PC-3 (cell line): ENCODE measurements around the gene EIF4E2. TPM values are rescaled to one million over a fixed set of nuclear protein-coding genes. Genes with fewer than 3 reads are reported as not detected.

Experiments
- ATAC-seq: fragments of 200-7000 bp; cut with Tn5 transposase; 2 replicates; pipeline ENCODE4 v1.9.1; 2020; ENCODE audit warnings: mild to moderate bottlenecking, moderate library complexity
- BruUV-seq: library from RNA; stranded (reverse); fragments of 400-500 nt; replicated peaks from 2 replicates; lab custom pipeline; 2021; lab: Mats Ljungman, UMichigan
- CTCF ChIA-PET: fragments of 300-600 bp; sonication (Branson Sonifier 250); formaldehyde crosslinking; loops from one replicate; lab custom pipeline; 2022; ENCODE audit warnings: antibody characterized with exemption; lab: Charles Lee
- POLR2A ChIA-PET: fragments of 300-600 bp; sonication (Branson Sonifier 250); formaldehyde crosslinking; loops from one replicate; lab custom pipeline; 2022; ENCODE audit warnings: antibody characterized with exemption; ENCODE audit not compliant: unreplicated experiment; lab: Charles Lee
- DNase-seq: peaks from one replicate; pipeline ENCODE4 v3.0.0-alpha.2; 2015
- H2AFZ ChIP-seq: fragments of 300-600 bp; sonication (generic); 2 replicates; pipeline ENCODE4 v1.6.0; 2016; ENCODE audit warnings: antibody characterized with exemption, low read length
- H3F3A ChIP-seq: fragments of 300-600 bp; sonication (generic); one replicate; pipeline ENCODE4 v1.6.0; 2017; ENCODE audit warnings: antibody characterized with exemption, low read length, control low read depth, mild to moderate bottlenecking; ENCODE audit not compliant: unreplicated experiment
- H3K27ac ChIP-seq: fragments of 300-600 bp; sonication (generic); 2 replicates; pipeline ENCODE4 v1.5.1; 2016; ENCODE audit warnings: mild to moderate bottlenecking, low read length
- H3K27me3 ChIP-seq: fragments of 300-600 bp; sonication (generic); 2 replicates; pipeline ENCODE4 v1.6.1; 2016; ENCODE audit warnings: low read length, mixed read lengths
- H3K36me3 ChIP-seq: fragments of 300-600 bp; sonication (generic); 2 replicates; pipeline ENCODE4 v1.6.1; 2016; ENCODE audit warnings: low read depth, mixed run types, low read length, mixed read lengths
- H3K4me1 ChIP-seq: fragments of 300-600 bp; sonication (generic); 2 replicates; pipeline ENCODE4 v1.5.1; 2016; ENCODE audit warnings: low read length; ENCODE audit not compliant: insufficient read depth
- H3K4me2 ChIP-seq: fragments of 300-600 bp; sonication (generic); 2 replicates; pipeline ENCODE4 v1.6.0; 2016; ENCODE audit warnings: low read length
- H3K4me3 ChIP-seq: fragments of 300-600 bp; sonication (generic); 2 replicates; pipeline ENCODE4 v1.5.1; 2016; ENCODE audit warnings: mild to moderate bottlenecking, low read length, mixed read lengths
- H3K79me2 ChIP-seq: fragments of 300-600 bp; sonication (generic); 2 replicates; pipeline ENCODE4 v1.6.1; 2017; ENCODE audit warnings: low read length, mixed read lengths
- H3K9ac ChIP-seq: fragments of 300-600 bp; sonication (generic); 2 replicates; pipeline ENCODE4 v1.6.0; 2016; ENCODE audit warnings: mild to moderate bottlenecking, low read length
- H3K9me2 ChIP-seq: fragments of 300-600 bp; sonication (generic); replicated peaks from 2 replicates; pipeline ENCODE4 v1.6.1; 2016; ENCODE audit warnings: mixed run types, low read length, mixed read lengths
- H3K9me3 ChIP-seq: fragments of 300-600 bp; sonication (generic); 2 replicates; pipeline ENCODE4 v1.6.1; 2016; ENCODE audit warnings: low read length, mixed read lengths
- H4K20me1 ChIP-seq: fragments of 300-600 bp; sonication (generic); 2 replicates; pipeline ENCODE4 v1.6.1; 2016; ENCODE audit warnings: low read length, mixed read lengths
- CTCF ChIP-seq: fragments of 300-600 bp; sonication (generic); conservative IDR thresholded peaks from 2 replicates; pipeline ENCODE4 v1.5.1; 2017; ENCODE audit warnings: antibody characterized with exemption, low read depth, mild to moderate bottlenecking, low read length
- EZH2 ChIP-seq: fragments of 300-600 bp; sonication (generic); IDR thresholded peaks from one replicate; pipeline ENCODE4 v1.6.1; 2017; ENCODE audit warnings: antibody characterized with exemption, mild to moderate bottlenecking, low read length; ENCODE audit not compliant: unreplicated experiment
- EZH2phosphoT487 ChIP-seq: fragments of 300-600 bp; sonication (generic); IDR thresholded peaks from 2 replicates; pipeline ENCODE4 v1.6.1; 2018; ENCODE audit warnings: mild to moderate bottlenecking, antibody characterized with exemption, low read length, borderline replicate concordance
- intact Hi-C: fragments of 100-400 bp; cut with micrococcal nuclease; formaldehyde crosslinking; loops from 2 replicates; pipeline ENCODE4 v1.9.0; 2023
- total RNA-seq: library from RNA; depleted of rRNA; stranded (reverse); fragments of >200 nt; gene quantifications from 2 replicates; pipeline ENCODE4 v1.2.3, GENCODE V29; 2014; rRNA removed

Gene EIF4E2
- total RNA-seq, 1 experiment from 2014 or later = 55.1 TPM

DNA sequence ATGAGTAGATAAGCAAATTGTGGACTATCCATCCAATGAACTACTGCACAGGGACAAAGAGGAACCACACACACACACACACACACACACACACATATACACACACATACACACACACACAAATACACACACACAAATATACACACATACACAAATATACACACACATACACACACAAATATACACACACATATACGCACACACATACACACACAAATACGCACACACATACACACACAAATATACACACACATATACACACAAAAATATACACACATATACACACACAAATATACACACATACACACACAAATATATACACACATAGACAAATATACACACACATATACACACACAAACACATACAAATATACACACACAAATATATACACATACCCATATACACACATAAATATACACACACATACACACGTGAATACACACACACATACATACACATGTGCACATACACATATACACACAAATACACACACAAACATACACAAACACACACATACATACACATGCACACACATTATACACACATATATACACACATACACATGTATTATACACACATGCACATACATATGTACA lies 63.1 kb downstream of the EIF4E2 start:
- no peak overlapping the region for H2AFZ ChIP-seq
- POLR2A ChIA-PET = no interaction called here

GRCh38 chr2:232615339-232615738 lies 64.8 kb downstream of the EIF4E2 start:
- intact Hi-C loops = no loop called here
- BruUV-seq = no TSS peak
- POLR2A ChIA-PET = no interaction called here

More for the DNA sequence above, 63.1 kb downstream of the EIF4E2 start:
- Histone ChIP-seq H3K27me3 (no peaks in the 10 kb centered on the region), H3K4me3 (no peak overlapping the region), H4K20me1 (no peaks in the 10 kb centered on the region), H3K9ac (no peak overlapping the region), H3K4me1 (peaks cover 23% of the 10 kb centered on the region), H3K36me3 (no peaks in the 10 kb centered on the region), H3K4me2 (no peak overlapping the region), H3K79me2 (no peaks in the 10 kb centered on the region), H3K9me2 (no peaks in the 10 kb centered on the region), H3K27ac (no peak overlapping the region), H3F3A (no peaks in the 10 kb centered on the region), H3K9me3 (no peaks in the 10 kb centered on the region)
- BruUV-seq = no TSS peak
- CTCF ChIA-PET = no interaction called here
- no peak for TF ChIP-seq EZH2phosphoT487
- TF ChIP-seq EZH2 = no peak
- TF ChIP-seq CTCF = no peak
- DNase-seq (no peak), ATAC-seq (no peak)
- intact Hi-C loops = no loop called here

More at GRCh38 chr2:232615339-232615738, 64.8 kb downstream of the EIF4E2 start:
- Histone ChIP-seq H3K27me3 (no peaks in the 10 kb centered on the region), H3K4me1 (peaks cover 15% of the 10 kb centered on the region), H3K9me2 (no peaks in the 10 kb centered on the region), H3K4me2 (no peak overlapping the region), H3K9ac (no peak overlapping the region), H3K9me3 (no peaks in the 10 kb centered on the region), H3K4me3 (no peak overlapping the region), H4K20me1 (no peaks in the 10 kb centered on the region), H3K36me3 (no peaks in the 10 kb centered on the region), H3F3A (no peaks in the 10 kb centered on the region), H3K27ac (no peak overlapping the region), H3K79me2 (no peaks in the 10 kb centered on the region), H2AFZ (no peak overlapping the region)
- CTCF ChIA-PET = no interaction called here
- TF ChIP-seq CTCF = no peak
- no peak for TF ChIP-seq EZH2
- TF ChIP-seq EZH2phosphoT487 = no peak
- no peak for DNase-seq
- no peak for ATAC-seq

Other genes with a start within 250 kb of the EIF4E2 start
- gene ALPP, start 171.9 kb upstream of the EIF4E2 start, total RNA-seq = 8.6 and 14.4 TPM in 2 replicates
- 0.12 and 0.18 TPM in 2 replicates for gene ALPG, start 143.8 kb upstream of the EIF4E2 start, total RNA-seq
- gene ALPI, start 94.5 kb upstream of the EIF4E2 start, total RNA-seq = not detected in 2 replicates
- not detected in 2 replicates for gene ECEL1, start 62.9 kb upstream of the EIF4E2 start, total RNA-seq
- not detected in 2 replicates for gene PRSS56, start 30.3 kb upstream of the EIF4E2 start, total RNA-seq
- gene CHRND, start 24.5 kb upstream of the EIF4E2 start, total RNA-seq = not detected in 2 replicates
- not detected in 2 replicates for gene CHRNG, start 11.0 kb upstream of the EIF4E2 start, total RNA-seq
- 5.9 and 6.3 TPM in 2 replicates for gene TIGD1, start 132 bp upstream of the EIF4E2 start, total RNA-seq
- 0.07 TPM in 1 of 2 replicates, not detected in the other for gene EFHD1, start 82.9 kb downstream of the EIF4E2 start, total RNA-seq
- 41.3 and 56.2 TPM in 2 replicates for gene GIGYF2, start 146.6 kb downstream of the EIF4E2 start, total RNA-seq
- not detected in 2 replicates for gene KCNJ13, start 225.9 kb downstream of the EIF4E2 start, total RNA-seq